Measurements from ENCODE around the gene ING1. TPM values are rescaled to one million over a fixed set of nuclear protein-coding genes. Genes with fewer than 3 reads are reported as not detected.
"Not testable (repeated sequence)": the region's sequence is repeated elsewhere in the genome, so short reads cannot be mapped to it uniquely, and the experiment has no call there.

Gene ING1
- total RNA-seq, 1 donor from 2014 or later: 9.7 TPM

DNA sequence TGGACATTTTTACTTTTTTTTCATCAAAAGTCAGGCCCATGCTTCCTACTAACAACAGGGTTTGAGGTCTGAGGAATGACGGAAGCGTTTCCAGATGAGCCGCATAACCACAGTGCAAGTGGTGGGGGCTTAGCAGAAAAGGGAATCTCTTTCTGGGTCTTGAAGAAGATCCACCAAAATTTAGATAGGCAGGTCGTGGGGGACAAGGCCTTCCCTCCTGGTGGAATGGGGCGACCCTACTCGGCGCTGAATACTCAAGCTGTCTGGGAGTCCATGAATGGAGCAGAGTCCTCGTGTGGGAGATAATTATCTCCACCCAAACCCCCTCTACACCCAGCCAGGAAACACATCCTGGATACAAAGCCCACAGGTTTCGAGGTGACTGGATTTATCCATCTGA lies 44.5 kb upstream of the ING1 start:
- H3K27me3 ChIP-seq (ENCODE audit: low read depth): no peaks in the 10 kb centered on the region
- no peak overlapping the region for H3K4me3 ChIP-seq
- DNase-seq (no peak), ATAC-seq (no peak)
- no peak overlapping the region for H3K27ac ChIP-seq
- H3K9me3 ChIP-seq: no peaks in the 10 kb centered on the region
- H3K4me1 ChIP-seq: no peaks in the 10 kb centered on the region
- H3K36me3 ChIP-seq: peaks cover 57% of the 10 kb centered on the region
- intact Hi-C loops (cut with DNase I): no loop called here
- TF ChIP-seq, protein P1, sequence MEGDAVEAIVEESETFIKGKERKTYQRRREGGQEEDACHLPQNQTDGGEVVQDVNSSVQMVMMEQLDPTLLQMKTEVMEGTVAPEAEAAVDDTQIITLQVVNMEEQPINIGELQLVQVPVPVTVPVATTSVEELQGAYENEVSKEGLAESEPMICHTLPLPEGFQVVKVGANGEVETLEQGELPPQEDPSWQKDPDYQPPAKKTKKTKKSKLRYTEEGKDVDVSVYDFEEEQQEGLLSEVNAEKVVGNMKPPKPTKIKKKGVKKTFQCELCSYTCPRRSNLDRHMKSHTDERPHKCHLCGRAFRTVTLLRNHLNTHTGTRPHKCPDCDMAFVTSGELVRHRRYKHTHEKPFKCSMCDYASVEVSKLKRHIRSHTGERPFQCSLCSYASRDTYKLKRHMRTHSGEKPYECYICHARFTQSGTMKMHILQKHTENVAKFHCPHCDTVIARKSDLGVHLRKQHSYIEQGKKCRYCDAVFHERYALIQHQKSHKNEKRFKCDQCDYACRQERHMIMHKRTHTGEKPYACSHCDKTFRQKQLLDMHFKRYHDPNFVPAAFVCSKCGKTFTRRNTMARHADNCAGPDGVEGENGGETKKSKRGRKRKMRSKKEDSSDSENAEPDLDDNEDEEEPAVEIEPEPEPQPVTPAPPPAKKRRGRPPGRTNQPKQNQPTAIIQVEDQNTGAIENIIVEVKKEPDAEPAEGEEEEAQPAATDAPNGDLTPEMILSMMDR (IDR thresholded peaks at IDR 0.05): no peak

- H3K4me3 ChIP-seq; DNase-seq; intact Hi-C loops (cut with DNase I); H3K27me3 ChIP-seq (ENCODE audit: low read depth); ATAC-seq; H3K4me1 ChIP-seq; H3K9me3 ChIP-seq; H3K27ac ChIP-seq: not testable (repeated sequence)
- H3K36me3 ChIP-seq: peaks cover 49% of the 10 kb centered on the region
Measured at GRCh38 chr13:110669814-110670213, 43.7 kb upstream of the ING1 start.

DNA sequence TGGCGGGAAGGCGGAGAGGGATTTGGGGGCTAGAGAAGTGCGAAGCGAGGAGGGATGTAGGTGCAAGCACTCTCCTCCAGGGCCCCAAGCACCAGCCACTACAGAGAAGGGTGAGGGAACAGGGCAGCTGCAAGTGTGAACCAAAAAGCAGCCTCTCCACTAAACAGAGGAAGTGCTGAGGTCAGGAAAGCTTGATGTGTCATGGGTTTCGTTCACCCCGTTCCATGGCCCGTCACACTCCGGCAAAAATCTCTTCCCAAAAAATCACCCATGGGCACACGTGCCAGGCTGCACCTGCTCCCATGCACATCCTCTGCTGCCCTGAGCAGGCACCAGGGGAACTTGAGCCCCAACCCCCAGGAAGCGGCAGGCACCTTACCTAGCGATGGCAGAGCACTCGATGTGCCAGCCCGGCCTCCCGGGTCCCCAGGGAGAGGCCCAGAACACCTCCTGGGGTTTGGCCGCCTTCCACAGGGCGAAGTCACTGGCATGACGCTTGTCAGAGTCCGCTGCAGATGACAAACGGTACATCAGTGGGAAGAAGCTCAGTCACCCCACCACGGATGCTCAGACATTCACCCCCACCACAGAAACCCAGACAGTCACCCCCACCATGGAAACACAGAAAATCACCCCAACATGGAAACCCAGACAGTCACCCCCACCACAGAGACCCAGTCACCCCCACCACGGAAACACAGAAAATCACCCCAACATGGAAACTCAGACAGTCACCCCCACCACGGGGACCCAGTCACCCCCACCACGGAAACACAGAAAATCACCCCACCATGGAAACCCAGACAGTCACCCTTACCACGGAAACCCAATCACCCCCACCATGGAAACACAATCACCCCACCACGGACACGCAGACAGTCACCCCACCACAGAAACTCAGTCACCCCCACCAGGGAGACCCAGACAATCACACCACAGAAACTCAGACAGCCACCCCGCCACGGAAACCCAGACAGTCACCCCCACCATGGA lies 36.6 kb upstream of the ING1 start:
- Histone ChIP-seq H3K4me1 (no peaks in the 10 kb centered on the region), H3K4me3 (no peak overlapping the region), H3K36me3 (peaks cover 48% of the 10 kb centered on the region), H3K9me3 (no peaks in the 10 kb centered on the region), H3K27me3 (ENCODE audit: low read depth) (no peaks in the 10 kb centered on the region), H3K27ac (peak overlapping the region; percentile 11)
- ATAC-seq (peak; percentile 69 to 72), DNase-seq (no peak)
- TF ChIP-seq, protein P1 (IDR thresholded peaks at IDR 0.05): no peak
- intact Hi-C loops (cut with DNase I): no loop called here

DNA sequence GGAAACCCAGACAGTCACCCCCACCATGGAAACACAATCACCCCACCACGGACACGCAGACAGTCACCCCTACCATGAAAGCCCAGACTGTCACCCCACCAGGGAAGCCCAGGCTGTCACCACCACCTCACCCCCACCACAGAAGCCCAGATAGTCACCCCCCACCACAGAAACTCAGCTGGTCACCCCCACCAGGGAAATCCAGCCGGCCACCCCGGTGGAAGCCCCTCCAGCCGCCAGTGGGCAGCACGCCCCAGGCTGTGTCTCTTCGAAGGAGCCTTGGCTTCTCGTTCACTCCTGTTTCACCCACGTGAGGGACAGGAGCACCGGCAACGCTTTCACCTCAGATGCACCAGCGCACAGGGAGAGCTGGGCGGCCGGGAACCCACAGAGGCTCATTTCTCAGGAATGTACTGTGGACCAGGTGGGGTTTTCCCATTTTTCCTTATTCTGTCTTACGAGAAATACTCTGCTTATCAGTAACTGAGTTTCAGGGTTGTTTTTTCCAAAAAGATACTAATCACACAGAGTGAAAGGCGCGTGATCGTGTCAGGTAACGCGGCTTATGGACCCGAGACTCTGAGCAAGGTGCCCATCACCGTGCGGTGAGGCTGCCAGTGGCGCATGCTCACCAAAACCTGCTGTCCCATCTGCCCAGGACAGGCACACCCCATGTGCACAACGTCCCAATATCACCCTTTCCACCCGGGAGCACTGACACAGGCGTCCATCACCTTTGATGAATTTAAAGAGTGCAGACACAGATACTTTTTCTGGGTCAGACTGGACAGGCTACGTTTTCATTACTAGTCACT lies 35.6 kb upstream of the ING1 start:
- Histone ChIP-seq H3K4me3 (no peak overlapping the region), H3K27ac (no peak overlapping the region), H3K27me3 (ENCODE audit: low read depth) (no peaks in the 10 kb centered on the region), H3K36me3 (peaks cover 59% of the 10 kb centered on the region), H3K9me3 (no peaks in the 10 kb centered on the region), H3K4me1 (no peaks in the 10 kb centered on the region)
- no peak for ATAC-seq
- TF ChIP-seq, protein P1 (IDR thresholded peaks at IDR 0.05): no peak
- no peak for DNase-seq
- intact Hi-C loops (cut with DNase I): no loop called here

GRCh38 chr13:110680852-110681251 lies 32.6 kb upstream of the ING1 start:
- no peak for DNase-seq
- Histone ChIP-seq H3K36me3 (peaks cover 82% of the 10 kb centered on the region), H3K4me1 (no peaks in the 10 kb centered on the region), H3K27ac (no peak overlapping the region), H3K9me3 (no peaks in the 10 kb centered on the region), H3K27me3 (ENCODE audit: low read depth) (no peaks in the 10 kb centered on the region), H3K4me3 (no peak overlapping the region)
- ATAC-seq: no peak
- TF ChIP-seq, protein P1 (IDR thresholded peaks at IDR 0.05): peak; percentile 18
- intact Hi-C loops (cut with DNase I): no loop called here

Measured in lower lobe of right lung (tissue), 2 donors.